ENCODE measurements around the gene HLF. TPM values are rescaled to one million over a fixed set of nuclear protein-coding genes. Genes with fewer than 3 reads are reported as not detected.
"Not testable (repeated sequence)": the region's sequence is repeated elsewhere in the genome, so short reads cannot be mapped to it uniquely, and the experiment has no call there.

Gene HLF
- polyA plus RNA-seq, 4 donors: 0.31 to 2.3 (median 0.61) TPM

DNA sequence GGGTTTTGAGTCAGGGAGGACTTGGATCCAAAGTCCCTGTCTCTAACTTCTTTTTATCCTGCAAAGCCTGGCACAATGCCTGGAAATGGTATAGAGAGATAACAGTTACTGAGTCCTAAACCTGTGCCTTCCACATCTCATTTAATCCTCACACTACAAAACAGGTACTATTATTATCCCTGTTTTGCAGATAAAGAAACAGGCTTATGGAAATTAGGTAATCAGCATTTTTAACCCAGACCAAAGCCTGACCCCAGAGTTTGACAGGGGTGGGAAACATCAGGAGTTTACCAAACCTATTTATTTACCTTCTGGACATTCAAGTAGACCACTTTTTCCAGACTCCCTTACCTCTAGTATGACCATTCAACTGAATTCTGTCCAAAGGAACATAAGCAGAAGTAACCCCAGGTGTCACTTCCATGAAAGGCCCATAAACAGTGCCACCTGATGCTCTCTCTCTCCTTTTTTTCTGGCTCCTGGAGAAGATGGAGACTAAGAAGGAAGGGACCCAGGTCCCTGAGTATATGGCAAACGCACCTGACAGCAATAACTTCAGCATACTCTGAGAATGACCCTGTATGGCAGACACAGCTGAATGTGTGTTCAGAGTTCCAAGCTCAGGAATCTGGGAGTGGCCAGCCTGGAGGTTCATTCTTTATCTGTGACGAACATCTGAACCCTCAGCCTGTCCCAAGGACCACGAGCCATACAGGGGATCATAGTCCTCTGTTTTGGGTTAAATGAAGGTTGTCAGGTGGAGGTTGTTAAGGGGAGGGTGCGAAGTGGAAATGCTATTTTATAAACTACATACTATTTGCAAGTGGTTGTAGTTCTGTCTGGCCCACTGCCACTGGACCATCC, 62.7 kb downstream of the HLF start:
- Histone ChIP-seq H3K4me3 (ENCODE audit: low read depth in 1 of 3, low read length in 3 of 3) (no peak overlapping the region), H3K9me3 (ENCODE audit: control insufficient read depth in 2 of 2, insufficient read depth in 1 of 2, low read depth in 1 of 2, low read length in 1 of 2) (peaks cover 0 to 12% of the 10 kb centered on the region in 2 donors), H3K27me3 (ENCODE audit: control insufficient read depth in 3 of 3, insufficient read depth in 3 of 3, low read length in 3 of 3) (no peaks in the 10 kb centered on the region), H3K36me3 (ENCODE audit: control insufficient read depth in 3 of 3, insufficient read depth in 2 of 3, low read depth in 1 of 3, low read length in 3 of 3) (no peaks in the 10 kb centered on the region), H3K27ac (ENCODE audit: low read depth in 1 of 3, low read length in 2 of 3) (peak overlapping the region in 2 of 3 donors; percentile 58 to 63), H3K4me1 (ENCODE audit: control insufficient read depth in 3 of 3, insufficient read depth in 2 of 3, low read depth in 1 of 3, low read length in 2 of 3) (peaks cover 0 to 17% (median 2%) of the 10 kb centered on the region in 3 donors)
- DNase-seq: peak; percentile 77 to 92
- no peak for FAIRE-seq
- 23 to 54% (median 34%) methylated on average over 4 of the region's 4 CpGs for WGBS, 3 donors

DNA sequence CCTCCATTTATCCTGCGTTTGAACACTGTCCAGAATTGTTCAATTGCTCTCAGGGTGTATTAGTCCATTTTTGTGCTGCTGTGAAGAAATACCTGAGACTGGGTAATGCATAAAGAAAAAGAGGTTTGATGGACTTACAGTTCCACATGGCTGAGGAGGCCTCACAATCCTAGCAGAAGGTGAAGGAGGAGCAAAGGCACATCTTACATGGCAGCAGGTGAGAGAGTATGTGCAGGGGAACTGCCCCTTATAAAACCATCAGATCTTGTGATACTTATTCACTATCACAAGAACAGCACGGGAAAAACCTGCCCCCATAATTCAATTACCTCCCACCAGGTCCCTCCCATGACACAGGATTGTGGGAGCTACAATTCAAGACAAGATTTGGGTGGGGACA, 63.8 kb downstream of the HLF start:
- peaks cover 0 to 15% of the 10 kb centered on the region in 2 donors for H3K9me3 ChIP-seq (ENCODE audit: control insufficient read depth in 2 of 2, insufficient read depth in 1 of 2, low read depth in 1 of 2, low read length in 1 of 2)

GRCh38 chr17:55330344-55330933, 65.7 kb downstream of the HLF start:
- peak overlapping the region in 2 of 3 donors; percentile 58 to 69 for H3K27ac ChIP-seq (ENCODE audit: low read depth in 1 of 3, low read length in 2 of 3)

More for the DNA sequence above, 63.8 kb downstream of the HLF start:
- not testable (repeated sequence) for DNase-seq; H3K36me3 ChIP-seq (ENCODE audit: control insufficient read depth in 3 of 3, insufficient read depth in 2 of 3, low read depth in 1 of 3, low read length in 3 of 3); FAIRE-seq; H3K4me3 ChIP-seq (ENCODE audit: low read depth in 1 of 3, low read length in 3 of 3); H3K27me3 ChIP-seq (ENCODE audit: control insufficient read depth in 3 of 3, insufficient read depth in 3 of 3, low read length in 3 of 3)
- Histone ChIP-seq H3K27ac (ENCODE audit: low read depth in 1 of 3, low read length in 2 of 3) (peak overlapping the region in 2 of 3 donors; percentile 5 to 63), H3K4me1 (ENCODE audit: control insufficient read depth in 3 of 3, insufficient read depth in 2 of 3, low read depth in 1 of 3, low read length in 2 of 3) (peaks cover 2 to 17% (median 3%) of the 10 kb centered on the region in 3 donors)
- WGBS, 3 donors: 59 to 80% (median 75%) methylated on average over 2 of the region's 2 CpGs

GRCh38 chr17:55332296-55333041, 67.7 kb downstream of the HLF start:
- WGBS, 3 donors: 39 to 67% (median 57%) methylated on average over 15 of the region's 15 CpGs
- Histone ChIP-seq H3K27ac (ENCODE audit: low read depth in 1 of 3, low read length in 2 of 3) (peak overlapping the region in 1 of 3 donors; percentile 17), H3K4me3 (ENCODE audit: low read depth in 1 of 3, low read length in 3 of 3) (no peak overlapping the region), H3K36me3 (ENCODE audit: control insufficient read depth in 3 of 3, insufficient read depth in 2 of 3, low read depth in 1 of 3, low read length in 3 of 3) (no peaks in the 10 kb centered on the region), H3K4me1 (ENCODE audit: control insufficient read depth in 3 of 3, insufficient read depth in 2 of 3, low read depth in 1 of 3, low read length in 2 of 3) (peaks cover 2 to 15% (median 3%) of the 10 kb centered on the region in 3 donors), H3K9me3 (ENCODE audit: control insufficient read depth in 2 of 2, insufficient read depth in 1 of 2, low read depth in 1 of 2, low read length in 1 of 2) (peaks cover 0 to 15% of the 10 kb centered on the region in 2 donors), H3K27me3 (ENCODE audit: control insufficient read depth in 3 of 3, insufficient read depth in 3 of 3, low read length in 3 of 3) (no peaks in the 10 kb centered on the region)
- DNase-seq (peak in 1 of 2 donors; percentile 68), FAIRE-seq (no peak)

More at GRCh38 chr17:55330344-55330933, 65.7 kb downstream of the HLF start:
- DNase-seq (peak; percentile 51 to 89), FAIRE-seq (no peak)
- WGBS, 3 donors: 70 to 85% (median 73%) methylated on average over 8 of the region's 8 CpGs
- H3K4me3 ChIP-seq (ENCODE audit: low read depth in 1 of 3, low read length in 3 of 3): no peak overlapping the region
- H3K4me1 ChIP-seq (ENCODE audit: control insufficient read depth in 3 of 3, insufficient read depth in 2 of 3, low read depth in 1 of 3, low read length in 2 of 3): peaks cover 2 to 17% (median 3%) of the 10 kb centered on the region in 3 donors
- H3K9me3 ChIP-seq (ENCODE audit: control insufficient read depth in 2 of 2, insufficient read depth in 1 of 2, low read depth in 1 of 2, low read length in 1 of 2): peaks cover 0 to 15% of the 10 kb centered on the region in 2 donors
- H3K36me3 ChIP-seq (ENCODE audit: control insufficient read depth in 3 of 3, insufficient read depth in 2 of 3, low read depth in 1 of 3, low read length in 3 of 3): no peaks in the 10 kb centered on the region
- no peaks in the 10 kb centered on the region for H3K27me3 ChIP-seq (ENCODE audit: control insufficient read depth in 3 of 3, insufficient read depth in 3 of 3, low read length in 3 of 3)

GRCh38 chr17:55334285-55334684, 69.5 kb downstream of the HLF start:
- Histone ChIP-seq H3K4me3 (ENCODE audit: low read depth in 1 of 3, low read length in 3 of 3) (no peak overlapping the region), H3K9me3 (ENCODE audit: control insufficient read depth in 2 of 2, insufficient read depth in 1 of 2, low read depth in 1 of 2, low read length in 1 of 2) (peaks cover 0 to 6% of the 10 kb centered on the region in 2 donors), H3K27me3 (ENCODE audit: control insufficient read depth in 3 of 3, insufficient read depth in 3 of 3, low read length in 3 of 3) (peaks cover 0 to 3% (median 0%) of the 10 kb centered on the region in 3 donors), H3K4me1 (ENCODE audit: control insufficient read depth in 3 of 3, insufficient read depth in 2 of 3, low read depth in 1 of 3, low read length in 2 of 3) (peaks cover 2 to 7% (median 3%) of the 10 kb centered on the region in 3 donors), H3K36me3 (ENCODE audit: control insufficient read depth in 3 of 3, insufficient read depth in 2 of 3, low read depth in 1 of 3, low read length in 3 of 3) (no peaks in the 10 kb centered on the region), H3K27ac (ENCODE audit: low read depth in 1 of 3, low read length in 2 of 3) (no peak overlapping the region)
- 76 to 92% (median 80%) methylated on average over 4 of the region's 4 CpGs for WGBS, 3 donors
- FAIRE-seq: no peak
- no peak for DNase-seq

GRCh38 chr17:55334881-55335540, 70.3 kb downstream of the HLF start:
- no peak overlapping the region for H3K4me3 ChIP-seq (ENCODE audit: low read depth in 1 of 3, low read length in 3 of 3)
- 77 to 84% (median 78%) methylated on average over 6 of the region's 6 CpGs for WGBS, 3 donors

DNA sequence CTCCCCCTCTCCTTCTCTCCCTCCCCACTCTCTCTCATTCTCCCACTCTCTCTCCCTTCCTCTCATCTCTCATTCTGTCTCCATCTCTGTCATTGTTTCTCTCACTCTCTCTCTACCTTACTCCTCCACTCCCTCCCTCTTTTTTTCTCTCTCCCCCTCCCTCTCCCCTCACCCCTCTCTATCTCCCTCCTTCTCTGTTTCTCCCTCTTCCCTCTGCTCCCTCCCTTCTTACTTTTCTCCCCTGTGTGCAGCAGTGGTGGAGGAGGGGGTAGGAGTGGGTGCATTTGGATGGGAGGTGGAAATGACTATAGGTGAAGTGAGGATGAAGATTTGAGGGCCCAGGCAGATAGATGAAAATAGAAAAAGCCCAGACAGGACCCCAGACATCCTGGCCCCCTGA, 70.9 kb downstream of the HLF start:
- peaks cover 0 to 5% of the 10 kb centered on the region in 2 donors for H3K9me3 ChIP-seq (ENCODE audit: control insufficient read depth in 2 of 2, insufficient read depth in 1 of 2, low read depth in 1 of 2, low read length in 1 of 2)
- H3K4me1 ChIP-seq (ENCODE audit: control insufficient read depth in 3 of 3, insufficient read depth in 2 of 3, low read depth in 1 of 3, low read length in 2 of 3): peaks cover 2 to 5% (median 3%) of the 10 kb centered on the region in 3 donors
- no peak for FAIRE-seq
- no peaks in the 10 kb centered on the region for H3K36me3 ChIP-seq (ENCODE audit: control insufficient read depth in 3 of 3, insufficient read depth in 2 of 3, low read depth in 1 of 3, low read length in 3 of 3)
- peaks cover 0 to 5% (median 0%) of the 10 kb centered on the region in 3 donors for H3K27me3 ChIP-seq (ENCODE audit: control insufficient read depth in 3 of 3, insufficient read depth in 3 of 3, low read length in 3 of 3)
- no peak overlapping the region for H3K27ac ChIP-seq (ENCODE audit: low read depth in 1 of 3, low read length in 2 of 3)
- no peak overlapping the region for H3K4me3 ChIP-seq (ENCODE audit: low read depth in 1 of 3, low read length in 3 of 3)
- no peak for DNase-seq

More at GRCh38 chr17:55334881-55335540, 70.3 kb downstream of the HLF start:
- DNase-seq (no peak), FAIRE-seq (no peak)
- Histone ChIP-seq H3K4me1 (ENCODE audit: control insufficient read depth in 3 of 3, insufficient read depth in 2 of 3, low read depth in 1 of 3, low read length in 2 of 3) (peaks cover 2 to 7% (median 3%) of the 10 kb centered on the region in 3 donors), H3K36me3 (ENCODE audit: control insufficient read depth in 3 of 3, insufficient read depth in 2 of 3, low read depth in 1 of 3, low read length in 3 of 3) (no peaks in the 10 kb centered on the region), H3K27ac (ENCODE audit: low read depth in 1 of 3, low read length in 2 of 3) (no peak overlapping the region), H3K9me3 (ENCODE audit: control insufficient read depth in 2 of 2, insufficient read depth in 1 of 2, low read depth in 1 of 2, low read length in 1 of 2) (peaks cover 0 to 6% of the 10 kb centered on the region in 2 donors), H3K27me3 (ENCODE audit: control insufficient read depth in 3 of 3, insufficient read depth in 3 of 3, low read length in 3 of 3) (peaks cover 0 to 5% (median 0%) of the 10 kb centered on the region in 3 donors)
